ENCODE results near the gene ZFHX3. TPM values are rescaled to one million over a fixed set of nuclear protein-coding genes. Genes with fewer than 3 reads are reported as not detected.

The ZFHX3 gene
- total and polyA plus RNA-seq, 9 of the 15 experiments (the other 6 are each of a cell fraction or from before 2014, with no cell fraction given): 0.01 to 0.23 (median 0.06) TPM; not detected in 4

GRCh38 chr16:73064994-73065545 is 17.1 kb upstream of the ZFHX3 start:
- H3K9ac ChIP-seq (ENCODE audit: insufficient read depth in 1 of 2, low read depth in 2 of 2, low read length in 2 of 2): no peak overlapping the region
- FAIRE-seq: no peak

More at GRCh38 chr16:73064994-73065545, 17.1 kb upstream of the ZFHX3 start:
- no peaks in the 10 kb centered on the region for H3K36me3 ChIP-seq (ENCODE audit: control insufficient read depth, insufficient read depth, low read length)
- no peak overlapping the region for H3K4me3 ChIP-seq
- H3K79me2 ChIP-seq (ENCODE audit: control insufficient read depth, insufficient read depth, low read length): no peaks in the 10 kb centered on the region
- H3K4me2 ChIP-seq (ENCODE audit: insufficient read depth, low read length): no peak overlapping the region
- WGBS (ENCODE audit: insufficient coverage, low coverage, missing lambda C conversion rate): 5% methylated on average over 24 of the region's 24 CpGs
- H3K27me3 ChIP-seq (ENCODE audit: control insufficient read depth in 2 of 2, insufficient read depth in 2 of 2, low read length in 2 of 2): peaks cover 23 to 46% of the 10 kb centered on the region in 2 experiments
- in situ Hi-C loops (cut with MboI) (no loop called here), intact Hi-C loops (cut with micrococcal nuclease) (no loop called here)
- POLR2A ChIA-PET: no interaction called here
- TF ChIP-seq PHB2 (IDR thresholded peaks at IDR 0.05; ENCODE audit: low read depth) (no peak), ZBTB2 (IDR thresholded peaks at IDR 0.05) (no peak), ZNF586 (CRISPR knock-in tag; conservative IDR thresholded peaks at IDR 0.05) (no peak), MLLT1 (IDR thresholded peaks at IDR 0.05) (no peak), EWSR1 (IDR thresholded peaks at IDR 0.05; ENCODE audit: borderline replicate concordance, low read depth, partially characterized antibody) (no peak), HLTF (IDR thresholded peaks at IDR 0.05) (no peak), CHD1 (IDR thresholded peaks at IDR 0.05; ENCODE audit: low read length) (no peak), RBM34 (IDR thresholded peaks at IDR 0.05; ENCODE audit: borderline replicate concordance, insufficient read depth, low read length) (no peak), FOS (IDR thresholded peaks at IDR 0.05; ENCODE audit: extremely low read depth, insufficient read length) (no peak)
- ATAC-seq: no peak
- CTCF ChIA-PET (ENCODE audit: low intra/inter-chr PET ratio): no interaction called here
- DNase-seq (ENCODE audit: extremely low read depth in 1 of 4, low spot score in 3 of 4): no peak
- no peak overlapping the region for H3K27ac ChIP-seq (ENCODE audit: extremely low read depth, low read depth, low read length)
- no peaks in the 10 kb centered on the region for H3K9me1 ChIP-seq (ENCODE audit: control insufficient read depth, insufficient read depth, low read length)
- no peaks in the 10 kb centered on the region for H4K20me1 ChIP-seq (replicated peaks; ENCODE audit: control insufficient read depth, insufficient read depth, low read length)
- no TSS peak for BruUV-seq (replicated peaks)
- H3K4me1 ChIP-seq (replicated peaks in 1 of 2; ENCODE audit: control insufficient read depth in 2 of 2, insufficient read depth in 2 of 2, low read length in 2 of 2): peaks cover 0 to 4% of the 10 kb centered on the region in 2 experiments; a peak in 2 of 5 replicates
- no peak overlapping the region for H2AFZ ChIP-seq (ENCODE audit: low read depth, low read length)
- no peaks in the 10 kb centered on the region for H3K9me3 ChIP-seq (replicated peaks; ENCODE audit: control insufficient read depth, insufficient read depth, low read depth, low read length)

All from K562 (cell line).